ENCODE results near the gene PLCH2. TPM values are rescaled to one million over a fixed set of nuclear protein-coding genes. Genes with fewer than 3 reads are reported as not detected.
"Not testable (repeated sequence)": the region's sequence is repeated elsewhere in the genome, so short reads cannot be mapped to it uniquely, and the experiment has no call there.

PLCH2 gene
- total RNA-seq, 6 experiments from 2014 or later, result 0.37 to 4.6 (median 2.3) TPM

DNA sequence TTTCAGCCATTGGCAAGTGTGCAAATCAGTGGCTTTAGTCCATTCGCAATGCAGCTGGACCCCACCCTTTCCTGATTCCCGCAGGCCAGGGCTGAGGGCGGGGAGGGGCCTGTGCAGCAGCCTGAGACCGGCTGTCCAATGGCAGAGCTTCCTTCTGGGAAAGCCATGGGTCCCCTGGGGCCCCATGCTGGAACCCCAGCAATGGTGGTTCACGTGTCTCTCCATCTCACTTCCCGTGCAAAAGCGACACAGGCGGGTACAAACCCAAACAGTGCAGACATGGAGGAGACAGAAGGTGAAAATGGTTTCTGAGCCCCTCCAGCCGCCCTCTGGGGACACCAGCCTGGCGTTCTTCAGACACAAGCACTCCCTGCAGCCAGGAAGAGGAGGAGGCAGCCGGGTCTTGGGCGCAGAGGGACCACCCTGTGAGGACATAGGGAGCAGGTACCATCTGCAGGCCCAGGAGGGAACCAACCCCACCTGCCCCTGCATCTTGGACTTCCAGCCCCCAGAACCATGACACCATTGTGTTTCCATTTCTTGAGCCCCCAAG is 74.3 kb downstream of the PLCH2 start:
- ATAC-seq, DNase-seq, H3K9me3 ChIP-seq, H3K27me3 ChIP-seq, H3K36me3 ChIP-seq, H3K27ac ChIP-seq, H3K4me3 ChIP-seq: not testable (repeated sequence)
- WGBS (ENCODE audit: insufficient coverage, low coverage, low lambda C conversion rate, missing lambda C conversion rate), result no CpG with 5 or more reads among the region's 12 CpGs
- H3K4me1 ChIP-seq, result peaks cover 0 to 33% (median 14%) of the 10 kb centered on the region in 4 donors
- intact Hi-C loops (cut with DNase I), result loop anchor here in 1 of 2 donors (10.0 kb wide), 1 partner anchor 94 kb away; no protein-coding TSS in a partner anchor

DNA sequence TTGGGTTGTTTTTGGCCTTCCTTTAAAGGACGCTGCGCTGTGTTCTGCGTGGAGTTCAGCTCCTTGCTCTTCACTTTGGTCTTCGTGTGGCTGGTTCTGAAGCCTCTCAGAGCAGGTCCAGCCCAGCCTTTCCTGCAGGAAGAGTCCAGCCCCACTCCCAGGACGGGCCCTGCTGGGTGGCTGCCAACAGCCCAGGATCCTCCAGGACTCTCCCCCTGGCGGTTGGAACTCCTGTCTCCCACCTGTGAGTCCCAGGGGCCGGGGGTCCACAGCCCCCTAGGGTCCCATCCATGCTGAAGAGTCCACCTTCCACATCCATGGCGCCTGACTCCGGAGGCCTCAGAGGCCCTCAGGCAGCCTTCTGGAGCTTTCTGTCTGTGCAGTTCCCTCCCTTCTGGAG is 75.5 kb downstream of the PLCH2 start:
- not testable (repeated sequence) for H3K4me3 ChIP-seq, H3K9me3 ChIP-seq, DNase-seq, H3K27ac ChIP-seq, H3K27me3 ChIP-seq, ATAC-seq, H3K36me3 ChIP-seq
- 71% methylated on average over 5 of the region's 9 CpGs for WGBS (ENCODE audit: insufficient coverage, low coverage, low lambda C conversion rate, missing lambda C conversion rate)
- H3K4me1 ChIP-seq, result peaks cover 0 to 31% (median 14%) of the 10 kb centered on the region in 4 donors
- intact Hi-C loops (cut with DNase I), result loop anchor here in 1 of 2 donors (10.0 kb wide), 1 partner anchor 93 kb away; no protein-coding TSS in a partner anchor

DNA sequence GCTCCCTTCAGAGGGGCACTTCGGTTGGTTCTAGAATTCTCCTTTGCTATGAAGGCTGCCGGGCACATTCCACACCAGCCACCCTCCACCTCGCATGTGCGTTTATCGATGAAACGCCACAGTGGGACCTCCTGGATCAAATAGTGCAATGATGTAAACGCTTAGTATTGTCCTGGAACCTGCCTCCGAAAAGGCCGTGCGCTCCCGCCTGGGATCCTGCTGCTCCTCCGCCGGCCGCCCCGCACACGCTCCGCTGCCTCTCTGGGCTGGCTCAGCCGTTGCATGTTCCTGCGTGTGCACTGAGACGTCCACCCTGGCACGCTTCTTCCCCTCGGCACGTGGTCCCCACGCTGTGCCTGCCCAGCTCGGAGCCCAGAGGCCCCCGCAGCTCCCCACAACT is 76.1 kb downstream of the PLCH2 start:
- no peaks in the 10 kb centered on the region for H3K36me3 ChIP-seq
- H3K27me3 ChIP-seq, result no peaks in the 10 kb centered on the region
- WGBS (ENCODE audit: insufficient coverage, low coverage, low lambda C conversion rate, missing lambda C conversion rate), result 90% methylated on average over 2 of the region's 26 CpGs
- DNase-seq (no peak), ATAC-seq (no peak)
- H3K4me3 ChIP-seq, result no peak overlapping the region
- no peak overlapping the region for H3K27ac ChIP-seq
- no peak for TF ChIP-seq POLR2A (IDR thresholded peaks at IDR 0.05)
- TF ChIP-seq, protein P1, sequence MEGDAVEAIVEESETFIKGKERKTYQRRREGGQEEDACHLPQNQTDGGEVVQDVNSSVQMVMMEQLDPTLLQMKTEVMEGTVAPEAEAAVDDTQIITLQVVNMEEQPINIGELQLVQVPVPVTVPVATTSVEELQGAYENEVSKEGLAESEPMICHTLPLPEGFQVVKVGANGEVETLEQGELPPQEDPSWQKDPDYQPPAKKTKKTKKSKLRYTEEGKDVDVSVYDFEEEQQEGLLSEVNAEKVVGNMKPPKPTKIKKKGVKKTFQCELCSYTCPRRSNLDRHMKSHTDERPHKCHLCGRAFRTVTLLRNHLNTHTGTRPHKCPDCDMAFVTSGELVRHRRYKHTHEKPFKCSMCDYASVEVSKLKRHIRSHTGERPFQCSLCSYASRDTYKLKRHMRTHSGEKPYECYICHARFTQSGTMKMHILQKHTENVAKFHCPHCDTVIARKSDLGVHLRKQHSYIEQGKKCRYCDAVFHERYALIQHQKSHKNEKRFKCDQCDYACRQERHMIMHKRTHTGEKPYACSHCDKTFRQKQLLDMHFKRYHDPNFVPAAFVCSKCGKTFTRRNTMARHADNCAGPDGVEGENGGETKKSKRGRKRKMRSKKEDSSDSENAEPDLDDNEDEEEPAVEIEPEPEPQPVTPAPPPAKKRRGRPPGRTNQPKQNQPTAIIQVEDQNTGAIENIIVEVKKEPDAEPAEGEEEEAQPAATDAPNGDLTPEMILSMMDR (IDR thresholded peaks at IDR 0.05), result no peak
- no peaks in the 10 kb centered on the region for H3K9me3 ChIP-seq
- peaks cover 0 to 27% (median 13%) of the 10 kb centered on the region in 4 donors for H3K4me1 ChIP-seq
- intact Hi-C loops (cut with DNase I), result loop anchor here in 1 of 2 donors (10.0 kb wide), 1 partner anchor 93 kb away; no protein-coding TSS in a partner anchor

DNA sequence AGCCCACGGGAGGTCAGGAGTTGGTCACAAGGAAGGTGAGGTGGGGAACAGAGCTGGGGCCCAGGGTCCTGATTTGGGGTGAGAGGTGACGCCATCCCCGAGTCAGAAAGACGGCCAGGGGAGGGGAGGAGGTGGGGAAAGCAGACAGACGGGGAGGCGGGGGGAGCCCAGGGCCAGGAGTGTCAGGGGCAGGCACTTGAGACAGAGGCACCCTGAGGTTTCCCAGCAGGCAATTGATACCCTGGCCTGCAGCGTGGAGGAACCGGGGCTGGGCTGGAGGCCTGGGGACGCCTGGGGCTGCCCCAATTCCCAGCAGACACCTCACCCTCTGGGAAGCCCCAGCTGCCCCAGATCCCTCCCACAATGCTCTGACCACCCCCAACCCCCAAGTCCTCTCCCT is 77.0 kb downstream of the PLCH2 start:
- intact Hi-C loops (cut with DNase I), result loop anchor here in 1 of 2 donors (10.0 kb wide), 1 partner anchor 92 kb away; no protein-coding TSS in a partner anchor
- WGBS (ENCODE audit: insufficient coverage, low coverage, low lambda C conversion rate, missing lambda C conversion rate), result no CpG with 5 or more reads among the region's 9 CpGs
- not testable (repeated sequence) for H3K4me3 ChIP-seq, H3K27me3 ChIP-seq, ATAC-seq, H3K9me3 ChIP-seq, H3K27ac ChIP-seq, H3K36me3 ChIP-seq, DNase-seq
- peaks cover 0 to 23% (median 8%) of the 10 kb centered on the region in 4 donors for H3K4me1 ChIP-seq

DNA sequence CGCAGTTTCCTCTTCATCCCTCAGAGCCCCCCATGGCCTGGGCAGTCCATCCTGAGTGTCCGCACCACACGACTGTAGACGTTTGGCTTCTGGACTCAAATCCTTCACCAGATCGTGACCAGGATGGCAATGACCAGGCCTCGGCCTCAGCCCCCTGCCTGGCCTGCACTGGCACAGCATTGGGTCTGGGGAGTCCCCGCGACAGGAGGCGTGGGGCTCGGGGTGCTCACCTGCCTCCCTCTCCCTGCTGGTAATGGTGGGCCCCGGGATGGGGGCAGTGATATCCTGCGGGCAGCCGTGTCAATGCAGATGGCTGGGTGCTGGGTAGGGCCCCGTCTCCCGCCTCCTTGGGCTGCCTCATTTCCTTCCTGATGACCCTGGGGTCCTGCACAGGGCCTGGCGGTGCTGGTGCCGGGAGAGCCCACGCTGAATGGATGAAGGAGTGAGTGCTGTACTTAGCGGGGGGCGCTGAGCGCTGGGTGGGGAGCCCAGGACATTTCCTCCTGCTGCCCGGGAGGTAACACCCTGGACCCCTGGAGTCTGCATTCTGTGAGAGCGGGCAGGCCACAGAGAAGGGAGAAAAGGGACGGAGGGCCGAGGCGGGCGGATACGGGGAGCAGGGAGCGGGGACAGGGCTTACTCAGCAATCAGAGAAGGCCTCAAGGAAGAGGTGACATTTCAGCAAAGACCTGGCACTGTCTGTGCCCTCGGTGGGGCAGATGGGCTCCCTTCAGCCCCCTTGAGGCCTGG is 78.0 kb downstream of the PLCH2 start:
- DNase-seq, result peak in 2 of 3 donors; percentile 52 to 56

More for the DNA sequence above, 78.0 kb downstream of the PLCH2 start:
- H3K36me3 ChIP-seq, result peaks cover 0 to 8% (median 0%) of the 10 kb centered on the region in 4 donors
- WGBS (ENCODE audit: insufficient coverage, low coverage, low lambda C conversion rate, missing lambda C conversion rate), result 81% methylated on average over 12 of the region's 30 CpGs
- no peaks in the 10 kb centered on the region for H3K9me3 ChIP-seq
- no peak for TF ChIP-seq POLR2A (IDR thresholded peaks at IDR 0.05)
- TF ChIP-seq, protein P1 (IDR thresholded peaks at IDR 0.05), result no peak
- intact Hi-C loops (cut with DNase I), result loop anchor here in 1 of 2 donors (10.0 kb wide), 1 partner anchor 91 kb away; no protein-coding TSS in a partner anchor
- H3K27me3 ChIP-seq, result no peaks in the 10 kb centered on the region
- peak overlapping the region in 2 of 3 donors; percentile 10 to 93 for H3K27ac ChIP-seq
- peaks cover 0 to 15% (median 3%) of the 10 kb centered on the region in 4 donors for H3K4me1 ChIP-seq
- peak in 1 of 4 donors; percentile 2 for ATAC-seq
- H3K4me3 ChIP-seq, result no peak overlapping the region

Data from right lobe of liver (tissue), 6 donors.